ENCODE results near the gene CLASRP. TPM values are rescaled to one million over a fixed set of nuclear protein-coding genes. Genes with fewer than 3 reads are reported as not detected.

The CLASRP gene
- total RNA-seq, 1 donor from 2014 or later = 83.7 TPM

DNA sequence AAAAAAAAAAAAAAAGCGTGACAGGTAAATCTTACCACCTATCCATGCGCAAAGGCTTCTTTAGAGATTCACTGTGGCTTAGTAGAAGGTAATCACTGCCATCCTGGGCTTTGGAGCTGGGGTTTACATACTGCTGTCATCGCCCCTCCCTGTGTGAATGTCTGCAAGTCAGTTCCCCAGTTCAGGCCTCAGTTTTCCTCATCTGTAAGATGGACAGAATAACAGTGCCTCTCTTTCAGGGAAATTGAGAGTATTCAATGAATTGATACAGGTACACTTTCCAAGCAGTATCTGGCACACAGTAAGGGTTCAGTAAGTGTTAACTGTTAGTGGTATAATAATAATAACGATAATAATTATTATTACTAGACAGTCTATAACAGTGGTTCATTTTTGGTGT lies 35.4 kb upstream of the CLASRP start:
- DNase-seq (no peak), ATAC-seq (no peak)
- peaks cover 10% of the 10 kb centered on the region for H3K4me1 ChIP-seq
- H3K27me3 ChIP-seq = no peaks in the 10 kb centered on the region
- no peak overlapping the region for H3K4me3 ChIP-seq
- TF ChIP-seq, protein P1, sequence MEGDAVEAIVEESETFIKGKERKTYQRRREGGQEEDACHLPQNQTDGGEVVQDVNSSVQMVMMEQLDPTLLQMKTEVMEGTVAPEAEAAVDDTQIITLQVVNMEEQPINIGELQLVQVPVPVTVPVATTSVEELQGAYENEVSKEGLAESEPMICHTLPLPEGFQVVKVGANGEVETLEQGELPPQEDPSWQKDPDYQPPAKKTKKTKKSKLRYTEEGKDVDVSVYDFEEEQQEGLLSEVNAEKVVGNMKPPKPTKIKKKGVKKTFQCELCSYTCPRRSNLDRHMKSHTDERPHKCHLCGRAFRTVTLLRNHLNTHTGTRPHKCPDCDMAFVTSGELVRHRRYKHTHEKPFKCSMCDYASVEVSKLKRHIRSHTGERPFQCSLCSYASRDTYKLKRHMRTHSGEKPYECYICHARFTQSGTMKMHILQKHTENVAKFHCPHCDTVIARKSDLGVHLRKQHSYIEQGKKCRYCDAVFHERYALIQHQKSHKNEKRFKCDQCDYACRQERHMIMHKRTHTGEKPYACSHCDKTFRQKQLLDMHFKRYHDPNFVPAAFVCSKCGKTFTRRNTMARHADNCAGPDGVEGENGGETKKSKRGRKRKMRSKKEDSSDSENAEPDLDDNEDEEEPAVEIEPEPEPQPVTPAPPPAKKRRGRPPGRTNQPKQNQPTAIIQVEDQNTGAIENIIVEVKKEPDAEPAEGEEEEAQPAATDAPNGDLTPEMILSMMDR (IDR thresholded peaks at IDR 0.05) = no peak
- no peaks in the 10 kb centered on the region for H3K9me3 ChIP-seq
- intact Hi-C loops (cut with DNase I) = no loop called here
- H3K36me3 ChIP-seq = peaks cover 9% of the 10 kb centered on the region
- no peak overlapping the region for H3K27ac ChIP-seq

DNA sequence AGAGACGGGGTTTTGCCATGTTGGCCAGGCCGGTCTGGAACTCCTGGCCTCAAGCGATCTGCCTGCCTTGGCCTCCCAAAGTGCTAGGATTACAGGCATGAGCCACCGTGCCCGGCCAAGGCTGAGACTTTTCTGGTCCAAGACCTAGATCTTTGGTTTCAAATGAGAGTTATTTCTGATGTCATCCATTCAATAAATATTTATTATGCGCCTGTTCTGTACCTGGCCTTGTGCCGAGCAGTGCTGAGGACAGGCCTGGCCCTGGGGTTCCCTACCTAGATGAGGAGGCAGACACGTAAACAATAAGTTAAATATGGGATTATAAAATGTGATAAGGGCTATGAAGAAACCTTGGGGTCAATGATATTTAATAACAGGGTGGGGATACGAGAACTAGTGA lies 33.1 kb upstream of the CLASRP start:
- ATAC-seq (no peak), DNase-seq (no peak)
- Histone ChIP-seq H3K27me3 (no peaks in the 10 kb centered on the region), H3K4me1 (peaks cover 9% of the 10 kb centered on the region), H3K27ac (no peak overlapping the region), H3K36me3 (peaks cover 9% of the 10 kb centered on the region), H3K4me3 (no peak overlapping the region), H3K9me3 (no peaks in the 10 kb centered on the region)
- TF ChIP-seq, protein P1 (IDR thresholded peaks at IDR 0.05) = no peak
- intact Hi-C loops (cut with DNase I) = no loop called here

DNA sequence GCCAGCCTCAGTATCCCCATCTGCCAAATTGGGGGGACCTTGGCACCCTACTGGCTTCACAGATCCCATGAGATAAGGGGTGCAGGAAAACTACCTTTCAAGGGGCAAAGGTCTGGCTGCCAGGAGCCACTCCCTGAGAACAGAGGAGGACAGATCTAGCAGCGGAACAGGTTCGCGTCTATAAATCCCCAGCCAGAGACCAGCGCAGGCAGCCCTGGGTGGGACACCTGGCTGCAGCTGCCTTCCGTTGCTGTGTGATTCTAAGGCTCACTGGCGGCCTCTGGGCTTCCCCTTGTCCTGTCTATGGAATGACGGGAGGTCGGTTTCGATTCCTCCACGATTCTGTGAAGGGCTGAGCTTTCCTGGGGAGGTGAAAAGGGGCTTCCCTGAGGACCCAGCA lies 30.3 kb upstream of the CLASRP start:
- Histone ChIP-seq H3K4me1 (no peaks in the 10 kb centered on the region), H3K36me3 (peaks cover 11% of the 10 kb centered on the region), H3K4me3 (no peak overlapping the region), H3K27ac (no peak overlapping the region), H3K9me3 (no peaks in the 10 kb centered on the region), H3K27me3 (no peaks in the 10 kb centered on the region)
- TF ChIP-seq, protein P1 (IDR thresholded peaks at IDR 0.05) = no peak
- no peak for DNase-seq
- no peak for ATAC-seq
- intact Hi-C loops (cut with DNase I) = no loop called here

DNA sequence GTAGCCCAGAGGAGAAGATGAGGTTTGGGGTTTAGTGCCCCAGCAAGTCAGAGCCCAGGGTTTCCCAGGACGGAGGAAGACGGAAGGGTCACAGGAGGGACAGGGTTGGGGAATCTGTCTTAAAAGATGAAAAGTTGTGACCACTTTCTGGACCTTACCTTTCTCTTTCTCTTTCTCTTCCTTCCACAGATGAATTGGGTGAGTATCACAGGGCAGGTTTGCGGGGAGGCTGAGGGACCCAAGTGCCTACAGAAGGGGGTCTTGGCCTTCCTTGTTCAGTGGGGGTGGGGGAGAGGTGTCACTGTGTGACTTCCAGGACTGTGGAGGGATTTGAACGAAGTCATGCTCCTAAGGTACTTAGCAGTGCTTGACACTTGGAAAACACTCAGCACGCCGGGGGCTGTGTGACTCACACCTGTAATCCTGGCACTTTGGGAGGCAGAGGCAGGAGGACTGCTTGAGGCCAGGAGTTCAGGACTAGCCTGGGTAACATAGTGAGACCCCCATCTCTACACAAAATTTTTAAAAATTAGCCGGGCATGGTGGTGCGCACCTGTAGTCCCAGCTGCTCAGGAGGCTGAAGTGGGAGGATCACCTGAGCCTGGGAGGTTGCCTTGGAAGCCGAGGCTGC lies 29.1 kb upstream of the CLASRP start:
- intact Hi-C loops (cut with DNase I) = no loop called here
- Histone ChIP-seq H3K4me3 (no peak overlapping the region), H3K36me3 (peaks cover 15% of the 10 kb centered on the region), H3K27ac (no peak overlapping the region), H3K27me3 (no peaks in the 10 kb centered on the region), H3K4me1 (no peaks in the 10 kb centered on the region), H3K9me3 (no peaks in the 10 kb centered on the region)
- TF ChIP-seq, protein P1 (IDR thresholded peaks at IDR 0.05) = no peak
- ATAC-seq = no peak
- no peak for DNase-seq

DNA sequence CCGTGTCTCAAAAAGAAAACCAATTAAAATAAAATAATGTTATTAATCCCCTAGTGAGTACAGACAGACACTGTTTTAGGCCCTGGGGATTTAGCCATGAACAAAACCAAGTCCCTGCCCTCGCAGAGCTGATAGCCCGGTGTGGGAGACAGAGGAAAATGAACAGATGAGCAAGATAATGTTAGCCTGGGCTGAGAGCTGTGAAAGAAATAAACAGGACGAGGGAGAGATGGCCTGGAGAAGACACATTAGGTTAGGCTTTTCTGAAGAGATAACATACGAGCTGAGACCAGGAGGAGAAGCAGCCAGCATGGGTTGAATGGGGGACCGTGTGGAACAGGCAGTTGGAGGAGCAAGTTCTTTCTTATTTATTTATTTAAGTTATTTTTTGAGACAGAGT lies 28.5 kb upstream of the CLASRP start:
- DNase-seq = no peak
- Histone ChIP-seq H3K4me3 (no peak overlapping the region), H3K27ac (no peak overlapping the region), H3K36me3 (peaks cover 18% of the 10 kb centered on the region), H3K27me3 (no peaks in the 10 kb centered on the region), H3K4me1 (no peaks in the 10 kb centered on the region), H3K9me3 (no peaks in the 10 kb centered on the region)
- TF ChIP-seq, protein P1 (IDR thresholded peaks at IDR 0.05) = no peak
- intact Hi-C loops (cut with DNase I) = no loop called here
- ATAC-seq = no peak

DNA sequence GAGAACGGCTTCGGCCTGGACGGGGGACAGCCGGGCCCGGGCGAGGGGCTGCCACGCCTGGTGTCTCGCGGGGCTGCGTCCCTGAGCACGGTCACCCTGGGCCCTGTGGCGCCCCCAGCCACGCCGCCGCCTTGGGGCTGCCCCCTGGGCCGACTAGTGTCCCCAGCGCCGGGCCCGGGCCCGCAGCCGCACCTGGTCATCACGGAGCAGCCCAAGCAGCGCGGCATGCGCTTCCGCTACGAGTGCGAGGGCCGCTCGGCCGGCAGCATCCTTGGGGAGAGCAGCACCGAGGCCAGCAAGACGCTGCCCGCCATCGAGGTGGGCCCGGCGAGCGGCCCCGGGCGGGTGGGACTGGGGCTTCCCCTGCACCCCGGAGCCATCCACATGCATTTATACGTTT lies 26.9 kb upstream of the CLASRP start:
- Histone ChIP-seq H3K9me3 (no peaks in the 10 kb centered on the region), H3K4me1 (no peaks in the 10 kb centered on the region), H3K4me3 (no peak overlapping the region), H3K27ac (no peak overlapping the region), H3K27me3 (no peaks in the 10 kb centered on the region), H3K36me3 (peaks cover 19% of the 10 kb centered on the region)
- TF ChIP-seq, protein P1 (IDR thresholded peaks at IDR 0.05) = no peak
- intact Hi-C loops (cut with DNase I) = no loop called here
- ATAC-seq = peak; percentile 32
- DNase-seq = no peak

All from upper lobe of right lung (tissue), 1 donor.